H1 (cell line): ENCODE data around the gene EPB41L1. TPM values are rescaled to one million over a fixed set of nuclear protein-coding genes. Genes with fewer than 3 reads are reported as not detected.

Experiments used
- ATF3 ChIP-seq: IDR thresholded peaks from 2 replicates; pipeline ENCODE4 v1.6.1; 2011; ENCODE audit warnings: low read depth, mild to moderate bottlenecking, low read length; ENCODE audit not compliant: insufficient read depth
- CBX8 ChIP-seq: fragments of 300-800, 300-1000 bp; sonication (generic); IDR thresholded peaks from 2 replicates; pipeline ENCODE4 v1.7.1; 2016; ENCODE audit warnings: low read depth, low read length, borderline replicate concordance
- EGR1 ChIP-seq: IDR thresholded peaks from 2 replicates; pipeline ENCODE4 v1.6.1; 2011; ENCODE audit warnings: low read depth, low read length, borderline replicate concordance
- HDAC6 ChIP-seq: IDR thresholded peaks from one replicate; pipeline ENCODE4 v1.7.1; 2012; ENCODE audit warnings: low read depth, mild to moderate bottlenecking, inconsistent platforms, low read length, moderate library complexity
- POU5F1 ChIP-seq: IDR thresholded peaks from 2 replicates; pipeline ENCODE4 v1.6.1; 2011; ENCODE audit warnings: low read depth, mild to moderate bottlenecking, low read length, moderate library complexity
- RNF2 ChIP-seq: fragments of 200-900, 300-1000 bp; sonication (generic); IDR thresholded peaks from 2 replicates; pipeline ENCODE4 v1.7.1; 2016; ENCODE audit warnings: borderline replicate concordance, low read depth, mild to moderate bottlenecking, antibody characterized with exemption, low read length; ENCODE audit not compliant: poor library complexity, severe bottlenecking; ENCODE audit errors: missing control alignments
- SIRT6 ChIP-seq: IDR thresholded peaks from one replicate; pipeline ENCODE4 v1.7.1; 2012; ENCODE audit warnings: low read length, inconsistent platforms
- SIX5 ChIP-seq: IDR thresholded peaks from 2 replicates; pipeline ENCODE4 v1.6.1; 2011; ENCODE audit warnings: mild to moderate bottlenecking, low read depth, low read length
- SRF ChIP-seq: IDR thresholded peaks from 2 replicates; pipeline ENCODE4 v1.6.1; 2011; ENCODE audit warnings: mild to moderate bottlenecking, low read depth, low read length, moderate library complexity
- TCF12 ChIP-seq: IDR thresholded peaks from 2 replicates; pipeline ENCODE4 v1.6.1; 2011; ENCODE audit warnings: low read depth, mild to moderate bottlenecking, low read length
- polyA plus RNA-seq, 7 experiments: library from polyadenylated mRNA; depleted of rRNA in 3 of 7; stranded (reverse) in 5 of 7; unstranded in 2 of 7; fragments of >200 nt in 5 of 7; fragments of 200-250 nt in 2 of 7; gene quantifications; 1 replicate in 5 of 7; 2 replicates in 1 of 7; 4 replicates in 1 of 7; pipeline versions ENCODE4 v1.2.1 to v1.2.3, GENCODE V29; 2011 to 2013; ENCODE audit warnings: missing spikeins in 2 of 7, mixed read lengths in 2 of 7
- total RNA-seq: library from RNA; stranded (reverse); fragmentation: NEBNext Ultra II Directional; extraction: Animal tissue kit (Norgen Biotek cat#: 25700); gene quantifications from 2 replicates; pipeline ENCODE4 v1.2.1, GENCODE V29; 2021
- TF ChIP-seq, protein P1 (sequence below): fragments of 300-600 bp; sonication (generic); IDR thresholded peaks from 2 replicates; pipeline ENCODE4 v1.7.1; 2012; ENCODE audit warnings: low read length, moderate library complexity, mild to moderate bottlenecking, inconsistent platforms; ENCODE audit not compliant: insufficient replicate concordance

The EPB41L1 gene
- total and polyA plus RNA-seq, 2 of the 8 experiments (the other 6 are each of a cell fraction or from before 2014, with no cell fraction given), result 14.8 to 36.0 TPM

DNA sequence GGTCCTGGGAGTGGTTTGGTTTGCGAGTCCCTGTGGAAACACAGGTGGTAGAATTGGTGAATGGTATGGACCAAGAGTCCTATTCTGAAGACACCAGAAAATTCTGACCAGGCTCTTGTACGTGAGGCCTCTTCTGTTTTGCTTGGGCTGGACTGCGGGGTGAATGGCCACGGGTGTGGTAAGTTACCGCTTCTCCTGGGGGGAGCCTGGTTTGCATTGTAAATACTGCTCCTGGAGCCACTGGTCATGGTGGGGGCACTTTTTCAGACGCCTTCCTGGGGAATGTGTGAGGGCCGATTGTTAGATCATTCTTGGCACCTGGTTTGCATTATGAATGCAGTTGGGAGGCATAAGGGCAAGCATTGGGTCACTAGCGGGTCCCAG, 25.4 kb upstream of the EPB41L1 start (continued):
- TF ChIP-seq, protein P1, sequence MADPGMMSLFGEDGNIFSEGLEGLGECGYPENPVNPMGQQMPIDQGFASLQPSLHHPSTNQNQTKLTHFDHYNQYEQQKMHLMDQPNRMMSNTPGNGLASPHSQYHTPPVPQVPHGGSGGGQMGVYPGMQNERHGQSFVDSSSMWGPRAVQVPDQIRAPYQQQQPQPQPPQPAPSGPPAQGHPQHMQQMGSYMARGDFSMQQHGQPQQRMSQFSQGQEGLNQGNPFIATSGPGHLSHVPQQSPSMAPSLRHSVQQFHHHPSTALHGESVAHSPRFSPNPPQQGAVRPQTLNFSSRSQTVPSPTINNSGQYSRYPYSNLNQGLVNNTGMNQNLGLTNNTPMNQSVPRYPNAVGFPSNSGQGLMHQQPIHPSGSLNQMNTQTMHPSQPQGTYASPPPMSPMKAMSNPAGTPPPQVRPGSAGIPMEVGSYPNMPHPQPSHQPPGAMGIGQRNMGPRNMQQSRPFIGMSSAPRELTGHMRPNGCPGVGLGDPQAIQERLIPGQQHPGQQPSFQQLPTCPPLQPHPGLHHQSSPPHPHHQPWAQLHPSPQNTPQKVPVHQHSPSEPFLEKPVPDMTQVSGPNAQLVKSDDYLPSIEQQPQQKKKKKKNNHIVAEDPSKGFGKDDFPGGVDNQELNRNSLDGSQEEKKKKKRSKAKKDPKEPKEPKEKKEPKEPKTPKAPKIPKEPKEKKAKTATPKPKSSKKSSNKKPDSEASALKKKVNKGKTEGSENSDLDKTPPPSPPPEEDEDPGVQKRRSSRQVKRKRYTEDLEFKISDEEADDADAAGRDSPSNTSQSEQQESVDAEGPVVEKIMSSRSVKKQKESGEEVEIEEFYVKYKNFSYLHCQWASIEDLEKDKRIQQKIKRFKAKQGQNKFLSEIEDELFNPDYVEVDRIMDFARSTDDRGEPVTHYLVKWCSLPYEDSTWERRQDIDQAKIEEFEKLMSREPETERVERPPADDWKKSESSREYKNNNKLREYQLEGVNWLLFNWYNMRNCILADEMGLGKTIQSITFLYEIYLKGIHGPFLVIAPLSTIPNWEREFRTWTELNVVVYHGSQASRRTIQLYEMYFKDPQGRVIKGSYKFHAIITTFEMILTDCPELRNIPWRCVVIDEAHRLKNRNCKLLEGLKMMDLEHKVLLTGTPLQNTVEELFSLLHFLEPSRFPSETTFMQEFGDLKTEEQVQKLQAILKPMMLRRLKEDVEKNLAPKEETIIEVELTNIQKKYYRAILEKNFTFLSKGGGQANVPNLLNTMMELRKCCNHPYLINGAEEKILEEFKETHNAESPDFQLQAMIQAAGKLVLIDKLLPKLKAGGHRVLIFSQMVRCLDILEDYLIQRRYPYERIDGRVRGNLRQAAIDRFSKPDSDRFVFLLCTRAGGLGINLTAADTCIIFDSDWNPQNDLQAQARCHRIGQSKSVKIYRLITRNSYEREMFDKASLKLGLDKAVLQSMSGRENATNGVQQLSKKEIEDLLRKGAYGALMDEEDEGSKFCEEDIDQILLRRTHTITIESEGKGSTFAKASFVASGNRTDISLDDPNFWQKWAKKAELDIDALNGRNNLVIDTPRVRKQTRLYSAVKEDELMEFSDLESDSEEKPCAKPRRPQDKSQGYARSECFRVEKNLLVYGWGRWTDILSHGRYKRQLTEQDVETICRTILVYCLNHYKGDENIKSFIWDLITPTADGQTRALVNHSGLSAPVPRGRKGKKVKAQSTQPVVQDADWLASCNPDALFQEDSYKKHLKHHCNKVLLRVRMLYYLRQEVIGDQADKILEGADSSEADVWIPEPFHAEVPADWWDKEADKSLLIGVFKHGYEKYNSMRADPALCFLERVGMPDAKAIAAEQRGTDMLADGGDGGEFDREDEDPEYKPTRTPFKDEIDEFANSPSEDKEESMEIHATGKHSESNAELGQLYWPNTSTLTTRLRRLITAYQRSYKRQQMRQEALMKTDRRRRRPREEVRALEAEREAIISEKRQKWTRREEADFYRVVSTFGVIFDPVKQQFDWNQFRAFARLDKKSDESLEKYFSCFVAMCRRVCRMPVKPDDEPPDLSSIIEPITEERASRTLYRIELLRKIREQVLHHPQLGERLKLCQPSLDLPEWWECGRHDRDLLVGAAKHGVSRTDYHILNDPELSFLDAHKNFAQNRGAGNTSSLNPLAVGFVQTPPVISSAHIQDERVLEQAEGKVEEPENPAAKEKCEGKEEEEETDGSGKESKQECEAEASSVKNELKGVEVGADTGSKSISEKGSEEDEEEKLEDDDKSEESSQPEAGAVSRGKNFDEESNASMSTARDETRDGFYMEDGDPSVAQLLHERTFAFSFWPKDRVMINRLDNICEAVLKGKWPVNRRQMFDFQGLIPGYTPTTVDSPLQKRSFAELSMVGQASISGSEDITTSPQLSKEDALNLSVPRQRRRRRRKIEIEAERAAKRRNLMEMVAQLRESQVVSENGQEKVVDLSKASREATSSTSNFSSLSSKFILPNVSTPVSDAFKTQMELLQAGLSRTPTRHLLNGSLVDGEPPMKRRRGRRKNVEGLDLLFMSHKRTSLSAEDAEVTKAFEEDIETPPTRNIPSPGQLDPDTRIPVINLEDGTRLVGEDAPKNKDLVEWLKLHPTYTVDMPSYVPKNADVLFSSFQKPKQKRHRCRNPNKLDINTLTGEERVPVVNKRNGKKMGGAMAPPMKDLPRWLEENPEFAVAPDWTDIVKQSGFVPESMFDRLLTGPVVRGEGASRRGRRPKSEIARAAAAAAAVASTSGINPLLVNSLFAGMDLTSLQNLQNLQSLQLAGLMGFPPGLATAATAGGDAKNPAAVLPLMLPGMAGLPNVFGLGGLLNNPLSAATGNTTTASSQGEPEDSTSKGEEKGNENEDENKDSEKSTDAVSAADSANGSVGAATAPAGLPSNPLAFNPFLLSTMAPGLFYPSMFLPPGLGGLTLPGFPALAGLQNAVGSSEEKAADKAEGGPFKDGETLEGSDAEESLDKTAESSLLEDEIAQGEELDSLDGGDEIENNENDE, result no peak
- TF ChIP-seq SRF (no peak), EGR1 (no peak), TCF12 (no peak), RNF2 (no peak), CBX8 (no peak), SIRT6 (no peak), SIX5 (no peak), HDAC6 (no peak), POU5F1 (no peak), ATF3 (no peak)
- TF ChIP-seq, all 59 proteins: peak for 0
